SK-N-MC (cell line): ENCODE results near the gene CLASP1.

Experiments used
- EZH2 ChIP-seq: fragments of 200-600 bp; sonication (generic); IDR thresholded peaks from one replicate; pipeline ENCODE4 v1.6.1; 2017; ENCODE audit warnings: antibody characterized with exemption
- POLR2AphosphoS5 ChIP-seq: IDR thresholded peaks from 2 replicates; pipeline ENCODE4 v1.6.1; 2012; ENCODE audit warnings: mild to moderate bottlenecking, low read depth, low read length, borderline replicate concordance

DNA sequence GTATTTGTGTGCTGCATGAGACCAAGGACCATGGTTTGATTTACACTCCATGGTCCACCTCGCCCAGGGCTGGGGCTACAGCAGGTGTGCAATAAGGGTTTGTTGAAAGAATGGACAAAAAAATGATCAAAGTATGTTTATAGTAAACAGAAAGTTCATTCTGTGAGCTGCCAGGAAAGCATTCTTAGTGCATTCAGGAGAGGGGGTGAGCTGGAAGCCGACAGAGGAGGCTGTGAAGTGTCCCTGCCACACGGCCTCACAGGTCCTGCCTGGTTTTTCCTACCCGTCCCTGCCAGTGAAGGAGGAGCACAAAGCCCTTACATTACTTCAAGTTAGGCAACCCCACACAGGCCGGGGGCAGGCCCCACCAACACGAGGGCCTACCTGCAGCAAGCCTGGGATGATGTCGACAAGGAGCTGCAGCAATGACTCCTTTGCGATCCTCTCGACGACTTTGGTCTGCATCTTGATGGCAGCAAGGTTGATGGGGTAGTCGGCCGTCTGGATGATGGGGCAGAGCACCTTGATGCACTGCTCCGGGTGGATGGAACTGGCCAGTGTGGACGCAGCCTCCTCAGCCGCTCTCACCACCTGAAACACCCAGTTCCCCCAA lies 301.0 kb downstream of the CLASP1 start:
- no peak for TF ChIP-seq EZH2
- no peak for TF ChIP-seq POLR2AphosphoS5
